NCI-H2196 treated with DMSO at 0.1 percent for 48 hours (cell line): ENCODE measurements around the gene PSIP1.
A peak's percentile ranks its signal among the peaks of the same experiment; 100 is the strongest.
"Not testable (repeated sequence)": the region's sequence is repeated elsewhere in the genome, so short reads cannot be mapped to it uniquely, and the experiment has no call there.

Experiments used
- DNase-seq: peaks from one replicate; lab custom pipeline; 2025; ENCODE audit not compliant: unreplicated experiment; lab: John Stamatoyannopoulos, UW

Gene PSIP1

DNA sequence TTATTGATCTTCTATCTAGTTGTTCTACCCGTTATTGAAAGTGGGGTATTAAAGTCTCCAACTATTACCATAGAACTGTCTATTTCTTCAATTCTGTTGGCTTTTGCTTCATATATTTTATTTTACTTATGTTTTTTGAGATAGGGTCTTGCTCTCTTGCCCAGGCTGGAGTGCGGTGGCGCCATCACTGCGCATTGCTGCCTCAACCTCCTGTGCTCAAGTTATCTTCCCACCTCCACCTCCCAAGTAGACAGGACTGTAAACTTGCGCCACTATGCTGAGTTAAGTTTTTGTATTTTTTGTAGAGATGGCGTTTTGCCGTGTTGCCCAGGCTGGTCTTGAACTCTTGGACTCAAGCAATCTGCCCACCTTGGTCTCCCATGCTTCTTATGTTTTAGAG, 71.9 kb downstream of the PSIP1 start:
- no peak for DNase-seq

DNA sequence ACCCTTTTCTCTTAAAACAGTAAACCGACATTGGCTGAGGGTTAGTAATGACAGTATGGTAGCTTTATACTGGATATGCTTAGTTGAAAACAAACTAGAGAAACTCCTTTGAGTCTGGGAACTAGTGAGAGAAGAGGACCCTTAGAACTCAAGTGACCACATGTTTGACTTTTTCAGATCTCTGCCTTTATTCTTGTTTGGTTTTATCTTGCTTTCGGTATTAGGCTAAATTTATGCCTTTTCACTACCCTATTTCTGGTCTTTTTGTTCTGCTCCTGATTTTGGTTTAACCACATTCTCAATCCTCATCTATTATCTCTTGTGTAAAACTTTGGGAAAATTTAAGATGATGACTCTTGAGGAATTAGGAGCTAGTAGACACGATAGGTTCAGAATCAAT, 77.1 kb downstream of the PSIP1 start:
- no peak for DNase-seq

DNA sequence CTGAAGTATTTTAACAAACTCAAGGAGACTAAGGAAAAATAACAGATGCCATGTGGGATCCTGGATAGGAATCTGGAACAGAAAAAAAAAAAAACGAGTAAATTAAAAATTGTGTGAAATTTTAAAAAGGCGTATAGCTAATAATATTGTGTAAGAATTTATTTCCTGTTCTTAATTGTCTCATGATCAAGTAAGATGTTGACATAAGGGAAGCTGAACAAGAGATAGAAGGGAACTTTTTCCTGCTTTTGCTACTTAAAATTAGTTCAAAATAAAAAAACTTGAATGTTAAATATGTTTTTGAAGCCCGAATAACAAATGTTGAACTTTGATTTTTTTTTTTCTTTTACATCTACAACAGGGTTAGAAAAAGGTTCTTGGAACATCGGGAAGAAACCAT, 77.6 kb downstream of the PSIP1 start:
- DNase-seq = no peak

DNA sequence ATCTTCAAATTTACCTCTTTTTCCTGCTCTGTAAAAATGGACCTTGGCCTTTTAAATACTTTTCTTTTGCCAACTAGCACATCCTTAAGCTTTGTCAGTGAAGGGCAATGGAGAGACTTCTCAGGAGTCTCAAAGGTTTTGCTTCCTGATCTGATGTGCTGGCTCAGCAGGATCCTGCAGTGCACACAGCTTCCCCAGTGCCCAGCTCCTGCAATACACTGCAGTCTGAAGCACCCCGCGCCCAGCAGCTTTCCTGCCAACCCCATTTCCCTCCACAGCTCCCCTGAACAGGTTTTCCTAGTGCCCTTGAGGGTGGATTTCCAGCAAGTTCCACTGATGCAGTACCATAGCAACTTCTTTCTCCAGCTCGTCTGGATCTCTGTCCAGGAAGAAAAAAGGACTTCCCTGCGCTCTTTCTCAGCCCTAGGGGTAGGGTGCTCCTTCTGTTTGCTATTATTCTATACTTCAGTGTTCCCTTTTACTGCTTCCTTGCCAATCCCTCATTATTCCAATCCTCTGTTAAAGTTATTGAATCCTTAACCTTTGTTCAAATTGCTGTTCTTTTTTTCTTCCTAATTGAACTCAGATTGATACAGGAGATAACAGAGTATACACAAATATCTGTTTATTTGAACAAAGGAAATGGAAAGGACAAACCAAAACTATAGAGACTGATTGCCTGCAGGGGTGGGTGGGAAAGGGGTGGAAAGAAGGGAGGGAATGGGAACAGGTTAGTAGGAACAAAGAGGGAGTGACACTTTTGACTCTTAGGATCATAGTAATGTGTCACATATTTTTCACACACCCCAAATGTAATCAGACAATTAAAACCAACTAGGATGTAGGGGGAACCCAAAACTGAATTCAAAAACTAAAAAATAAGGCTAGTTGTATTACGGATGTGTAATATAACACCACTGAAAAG, 79.6 kb downstream of the PSIP1 start:
- no peak for DNase-seq

DNA sequence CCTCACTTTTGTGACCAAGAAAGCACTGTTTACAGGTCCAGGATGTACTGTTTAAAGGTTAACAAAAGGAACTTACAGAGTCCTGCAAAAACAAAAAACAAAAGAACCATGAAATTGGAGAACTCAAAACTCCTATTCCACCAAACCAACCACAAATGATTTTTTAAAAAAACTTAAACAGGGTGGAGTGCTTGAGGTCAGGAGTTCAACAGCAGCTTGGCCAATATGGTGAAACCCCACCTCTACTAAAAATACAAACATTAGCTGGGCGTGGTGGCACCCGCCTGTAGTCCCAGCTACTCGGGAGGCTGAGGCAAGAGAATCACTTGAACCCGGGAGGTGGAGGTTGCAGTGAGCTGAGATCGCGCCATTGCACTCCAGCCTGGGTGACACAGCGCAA, 83.1 kb downstream of the PSIP1 start:
- not testable (repeated sequence) for DNase-seq

DNA sequence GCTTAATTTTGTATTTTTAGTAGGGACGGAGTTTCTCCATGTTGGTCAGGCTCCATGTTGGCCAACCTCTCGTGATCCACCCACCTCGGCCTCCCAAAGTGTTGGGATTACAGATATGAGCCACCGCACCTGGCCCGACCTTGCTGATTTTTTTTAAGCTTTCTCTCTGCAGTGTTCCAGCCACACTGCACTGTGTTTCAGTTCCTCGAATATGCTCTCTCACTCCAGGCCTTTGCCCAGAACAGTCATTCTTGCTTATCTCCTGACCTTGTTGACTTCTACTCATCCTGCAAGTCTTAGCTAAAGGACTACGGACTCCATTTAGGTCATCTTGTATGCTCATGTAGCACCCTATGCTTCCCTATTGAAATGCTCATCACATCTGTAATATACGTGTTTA, 84.8 kb downstream of the PSIP1 start:
- DNase-seq = no peak

DNA sequence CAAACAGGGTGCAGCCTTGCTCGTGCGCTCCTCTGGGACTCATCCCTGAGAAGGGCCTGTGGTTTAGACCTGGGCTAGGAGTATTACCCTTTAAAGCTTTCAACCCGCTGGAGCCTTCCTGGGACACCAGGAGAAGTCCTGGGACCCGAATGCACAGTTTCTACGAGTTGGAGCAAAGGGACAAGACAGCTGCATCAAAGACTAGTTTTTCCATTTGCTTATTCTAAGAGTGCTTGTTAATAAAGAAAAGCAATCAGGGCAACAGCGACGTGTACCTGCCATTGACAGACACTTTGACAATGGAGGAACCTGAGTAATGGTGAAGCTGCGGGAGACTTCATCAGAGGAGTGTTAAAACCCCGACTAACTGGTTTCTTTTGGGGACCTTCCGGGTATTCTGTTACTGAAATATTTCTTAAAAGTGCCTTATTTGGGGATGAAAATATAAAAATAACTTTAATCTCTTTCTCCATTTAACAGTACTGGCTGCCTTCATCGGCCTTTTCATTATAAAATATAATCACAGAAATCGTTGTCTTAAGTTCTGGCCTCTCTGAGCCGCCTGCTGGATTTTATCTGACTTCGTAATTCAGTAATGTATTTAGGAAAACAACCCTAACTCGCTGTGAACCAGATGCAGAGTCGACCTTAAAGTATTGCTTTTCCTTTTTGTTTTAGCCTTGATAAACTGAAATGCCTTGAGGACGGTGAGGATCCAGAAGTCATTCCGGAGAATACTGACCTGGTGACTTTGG, 87.4 kb downstream of the PSIP1 start:
- DNase-seq = no peak

DNA sequence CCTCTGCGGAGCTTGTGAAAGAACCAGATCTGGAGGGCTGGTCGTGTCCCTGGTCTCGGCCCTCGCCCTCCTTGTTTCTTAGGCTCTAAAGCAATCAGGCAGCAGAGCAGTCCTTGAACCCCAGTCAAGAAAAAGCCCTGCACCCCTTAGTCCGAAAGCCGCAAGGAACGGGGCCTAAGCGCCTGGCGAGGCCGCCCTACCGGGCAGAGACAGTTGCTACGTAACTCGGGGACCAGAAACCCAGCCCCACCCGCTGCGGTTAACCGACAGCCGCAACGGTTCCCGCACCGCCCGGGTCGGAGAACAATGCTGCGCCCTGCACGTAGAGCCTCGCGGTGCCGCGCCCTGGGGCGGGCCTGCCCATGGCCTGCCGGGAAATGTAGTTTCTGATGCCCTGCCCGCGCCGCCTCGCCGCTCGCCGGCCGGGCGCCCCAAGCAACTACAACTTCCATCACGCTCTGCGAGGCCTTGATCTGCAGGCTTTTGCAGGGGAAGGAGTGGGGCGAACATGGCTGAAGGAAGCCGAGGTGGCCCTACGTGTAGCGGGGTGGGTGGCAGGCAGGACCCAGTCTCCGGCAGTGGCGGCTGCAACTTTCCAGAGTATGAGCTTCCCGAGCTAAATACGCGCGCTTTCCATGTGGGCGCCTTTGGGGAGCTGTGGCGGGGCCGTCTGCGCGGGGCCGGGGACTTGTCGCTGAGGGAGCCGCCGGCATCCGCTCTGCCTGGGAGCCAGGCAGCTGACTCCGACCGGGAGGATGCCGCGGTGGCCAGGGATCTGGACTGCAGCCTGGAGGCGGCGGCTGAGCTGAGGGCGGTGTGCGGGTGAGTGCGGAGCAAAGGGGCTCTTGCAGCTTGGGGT, 88.2 kb downstream of the PSIP1 start, which contains the start of gene SNAPC3:
Gene SNAPC3, plus strand, starts transcription at position 505 of the 859 bp plus-strand sequence. Its CDS starts 4 bp downstream, at position 509.
- peak; percentile 100 for DNase-seq

DNA sequence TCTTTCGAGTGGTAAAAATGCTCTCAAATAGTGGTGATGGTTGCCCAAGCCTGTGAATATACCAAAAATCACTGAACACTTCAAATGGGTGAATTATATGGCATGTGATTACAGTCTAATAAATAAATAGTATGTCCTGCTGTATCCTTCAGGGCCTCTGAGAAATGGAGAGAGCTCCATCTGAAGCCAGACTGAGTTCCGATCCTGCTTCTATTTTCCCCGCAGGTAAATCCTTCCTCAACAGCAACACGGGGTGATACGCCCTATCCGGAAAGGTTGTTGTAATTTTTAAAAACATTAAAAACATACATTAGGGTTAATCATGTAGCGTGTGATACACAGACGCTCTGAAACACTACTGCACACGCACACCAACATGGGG, 88.8 kb downstream of the PSIP1 start:
- no peak for DNase-seq

DNA sequence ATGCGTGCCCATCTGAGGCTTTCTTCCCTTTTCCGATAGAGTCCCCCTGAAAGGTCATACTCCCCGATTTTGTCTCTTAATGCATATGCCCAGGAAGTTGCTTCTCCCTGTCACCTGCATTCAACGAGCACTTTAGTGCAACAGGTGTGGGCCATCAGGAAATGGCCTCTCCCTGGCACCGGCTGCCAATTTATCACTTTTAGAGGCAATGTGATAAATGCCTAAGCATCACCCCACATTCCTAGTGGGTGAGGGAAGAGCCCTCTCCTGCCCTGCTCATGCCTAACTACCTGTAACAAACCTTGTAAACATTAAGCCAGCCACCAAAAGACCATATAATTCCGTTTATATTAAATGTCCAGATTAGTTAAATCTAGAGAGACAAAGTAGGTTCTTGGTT, 89.2 kb downstream of the PSIP1 start:
- DNase-seq = no peak

DNA sequence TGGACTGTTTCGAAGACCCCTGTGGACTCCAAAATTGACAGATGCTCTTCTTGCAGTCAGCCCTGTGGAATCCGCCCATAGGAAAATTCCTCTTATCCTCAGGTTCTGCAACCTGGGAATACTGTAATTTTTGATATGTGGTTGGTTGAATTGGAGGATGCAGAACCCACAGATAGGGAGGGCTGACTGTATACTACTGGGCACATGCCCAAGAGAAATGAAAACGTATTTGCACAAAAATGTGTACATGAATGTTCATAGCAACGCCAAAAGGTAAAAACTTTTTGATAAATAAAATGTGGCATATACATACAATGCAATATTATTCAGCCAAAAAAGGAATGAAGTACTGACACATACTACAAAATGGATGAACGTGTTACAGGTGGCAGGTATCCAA, 90.0 kb downstream of the PSIP1 start:
- no peak for DNase-seq

DNA sequence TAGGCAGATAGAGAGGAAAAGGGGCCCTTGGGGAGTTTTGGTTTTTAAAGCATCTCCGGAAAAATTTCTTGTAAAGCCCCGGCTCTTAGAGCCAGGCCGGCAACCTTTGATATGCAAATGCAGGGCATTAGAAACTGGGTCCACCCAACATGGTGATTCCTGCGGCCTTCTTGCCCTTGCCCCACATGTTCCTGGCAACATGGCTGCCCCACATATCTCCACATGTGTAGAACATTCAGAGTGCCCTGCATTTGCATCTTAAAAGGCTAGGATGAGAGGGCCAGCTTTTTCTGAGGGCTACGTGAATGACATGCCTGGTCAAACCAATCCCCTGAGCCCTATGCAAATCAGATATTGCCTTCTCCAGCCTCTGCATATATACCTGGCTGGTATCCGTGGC, 93.1 kb downstream of the PSIP1 start:
- DNase-seq = no peak

DNA sequence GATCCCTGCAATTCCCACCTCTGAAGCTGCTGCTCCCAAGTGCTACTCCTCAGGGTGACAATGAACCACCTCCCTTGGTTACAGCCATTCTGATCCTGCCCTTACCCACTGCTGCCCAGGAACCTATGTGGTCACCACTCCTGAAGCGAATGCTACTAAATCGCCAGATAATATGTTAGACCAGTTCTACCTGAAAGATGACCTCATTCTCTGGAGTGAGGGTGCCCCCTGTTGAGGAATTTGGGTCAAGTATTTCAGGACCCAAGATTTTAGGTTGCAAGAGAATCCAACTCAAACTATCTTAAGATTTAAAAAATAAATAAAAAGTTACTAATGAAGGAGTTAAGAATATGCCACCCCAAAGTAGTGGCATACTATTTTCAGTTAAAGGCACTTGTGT, 93.9 kb downstream of the PSIP1 start:
- no peak for DNase-seq
